Activated naive CD4-positive, alpha-beta T cell treated with anti-CD3 and anti-CD28 coated beads, Interleukin-2, amount 10 ng/mL, durations not matched to agents 7 days and 5 days (primary cell): ENCODE data around the gene NR5A1.

ENCODE experiments used
- CTCF ChIA-PET: fragments of 350-600 bp; sonication (Branson Sonifier 250); formaldehyde crosslinking; loops from one replicate; lab custom pipeline; 2021; ENCODE audit warnings: antibody characterized with exemption; lab: Charles Lee
- DNase-seq: peaks from one replicate; pipeline ENCODE4 v3.0.0-alpha.2; 2020
- H3K27ac Mint-ChIP-seq: one replicate; pipeline ENCODE4 v1.8.0; 2021; ENCODE audit warnings: mild to moderate bottlenecking, moderate library complexity, mixed read lengths
- H3K27me3 Mint-ChIP-seq: one replicate; pipeline ENCODE4 v1.8.0; 2021; ENCODE audit warnings: mild to moderate bottlenecking, mixed read lengths
- H3K36me3 Mint-ChIP-seq: one replicate; pipeline ENCODE4 v1.8.0; 2021; ENCODE audit warnings: mixed read lengths
- H3K4me1 Mint-ChIP-seq: one replicate; pipeline ENCODE4 v1.8.0; 2021; ENCODE audit warnings: mixed read lengths
- H3K4me3 Mint-ChIP-seq: one replicate; pipeline ENCODE4 v1.8.0; 2021; ENCODE audit warnings: mild to moderate bottlenecking, moderate library complexity, mixed read lengths
- H3K9me3 Mint-ChIP-seq: one replicate; pipeline ENCODE4 v1.8.0; 2021; ENCODE audit warnings: mixed read lengths

Gene NR5A1

GRCh38 chr9:124475868-124476690, 31.1 kb downstream of the NR5A1 start:
- no peaks in the 10 kb centered on the region for H3K9me3 Mint-ChIP-seq
- H3K27ac Mint-ChIP-seq, result no peak overlapping the region
- CTCF ChIA-PET, result no interaction called here
- no peaks in the 10 kb centered on the region for H3K4me1 Mint-ChIP-seq
- no peak overlapping the region for H3K4me3 Mint-ChIP-seq
- DNase-seq, result no peak
- H3K36me3 Mint-ChIP-seq, result no peaks in the 10 kb centered on the region
- H3K27me3 Mint-ChIP-seq, result peaks cover 53% of the 10 kb centered on the region

- DNase-seq, result no peak
- H3K4me3 Mint-ChIP-seq, result no peak overlapping the region
- H3K9me3 Mint-ChIP-seq, result no peaks in the 10 kb centered on the region
- peaks cover 53% of the 10 kb centered on the region for H3K27me3 Mint-ChIP-seq
- no peak overlapping the region for H3K27ac Mint-ChIP-seq
- no peaks in the 10 kb centered on the region for H3K4me1 Mint-ChIP-seq
- no peaks in the 10 kb centered on the region for H3K36me3 Mint-ChIP-seq
- CTCF ChIA-PET, result no interaction called here
Observed at GRCh38 chr9:124475158-124475867, 31.9 kb downstream of the NR5A1 start.

- DNase-seq, result no peak
- H3K4me3 Mint-ChIP-seq, result no peak overlapping the region
- H3K9me3 Mint-ChIP-seq, result no peaks in the 10 kb centered on the region
- peaks cover 42% of the 10 kb centered on the region for H3K27me3 Mint-ChIP-seq
- H3K36me3 Mint-ChIP-seq, result no peaks in the 10 kb centered on the region
- H3K4me1 Mint-ChIP-seq, result no peaks in the 10 kb centered on the region
- CTCF ChIA-PET, result no interaction called here
- no peak overlapping the region for H3K27ac Mint-ChIP-seq
Observed at GRCh38 chr9:124474151-124474550, 33.0 kb downstream of the NR5A1 start.

GRCh38 chr9:124473310-124473709, 33.9 kb downstream of the NR5A1 start:
- DNase-seq, result no peak
- CTCF ChIA-PET, result interaction anchor here (1.2 kb wide), 1 partner anchor 8 kb away, joined by 3 read pairs; no protein-coding TSS in a partner anchor
- no peak overlapping the region for H3K4me3 Mint-ChIP-seq
- no peaks in the 10 kb centered on the region for H3K9me3 Mint-ChIP-seq
- H3K36me3 Mint-ChIP-seq, result no peaks in the 10 kb centered on the region
- H3K27me3 Mint-ChIP-seq, result peaks cover 33% of the 10 kb centered on the region
- no peak overlapping the region for H3K27ac Mint-ChIP-seq
- H3K4me1 Mint-ChIP-seq, result no peaks in the 10 kb centered on the region

GRCh38 chr9:124472770-124473169, 34.4 kb downstream of the NR5A1 start:
- no peak for DNase-seq
- no peaks in the 10 kb centered on the region for H3K36me3 Mint-ChIP-seq
- H3K9me3 Mint-ChIP-seq, result no peaks in the 10 kb centered on the region
- peaks cover 28% of the 10 kb centered on the region for H3K27me3 Mint-ChIP-seq
- no peak overlapping the region for H3K4me3 Mint-ChIP-seq
- H3K27ac Mint-ChIP-seq, result no peak overlapping the region
- no peaks in the 10 kb centered on the region for H3K4me1 Mint-ChIP-seq
- CTCF ChIA-PET, result interaction anchor here (1.2 kb wide), 1 partner anchor 9 kb away, joined by 3 read pairs; no protein-coding TSS in a partner anchor

GRCh38 chr9:124471761-124472160, 35.4 kb downstream of the NR5A1 start:
- Mint-ChIP-seq H3K4me3 (no peak overlapping the region), H3K36me3 (no peaks in the 10 kb centered on the region), H3K27ac (no peak overlapping the region), H3K27me3 (peaks cover 19% of the 10 kb centered on the region), H3K9me3 (no peaks in the 10 kb centered on the region), H3K4me1 (no peaks in the 10 kb centered on the region)
- CTCF ChIA-PET, result no interaction called here
- DNase-seq, result no peak

GRCh38 chr9:124470726-124471125, 36.5 kb downstream of the NR5A1 start:
- no peak for DNase-seq
- Mint-ChIP-seq H3K9me3 (no peaks in the 10 kb centered on the region), H3K4me3 (no peak overlapping the region), H3K27me3 (peaks cover 14% of the 10 kb centered on the region), H3K36me3 (no peaks in the 10 kb centered on the region), H3K4me1 (no peaks in the 10 kb centered on the region), H3K27ac (no peak overlapping the region)
- CTCF ChIA-PET, result no interaction called here

GRCh38 chr9:124470306-124470705, 36.9 kb downstream of the NR5A1 start:
- H3K27me3 Mint-ChIP-seq, result peaks cover 18% of the 10 kb centered on the region
- CTCF ChIA-PET, result no interaction called here
- no peaks in the 10 kb centered on the region for H3K9me3 Mint-ChIP-seq

GRCh38 chr9:124469011-124469832, 38.0 kb downstream of the NR5A1 start:
- no peaks in the 10 kb centered on the region for H3K9me3 Mint-ChIP-seq
- H3K36me3 Mint-ChIP-seq, result no peaks in the 10 kb centered on the region
- H3K27ac Mint-ChIP-seq, result no peak overlapping the region
- no peak for DNase-seq
- no peak overlapping the region for H3K4me3 Mint-ChIP-seq
- peaks cover 17% of the 10 kb centered on the region for H3K27me3 Mint-ChIP-seq
- H3K4me1 Mint-ChIP-seq, result no peaks in the 10 kb centered on the region
- CTCF ChIA-PET, result no interaction called here

More at GRCh38 chr9:124470306-124470705, 36.9 kb downstream of the NR5A1 start:
- DNase-seq, result no peak
- Mint-ChIP-seq H3K27ac (no peak overlapping the region), H3K36me3 (no peaks in the 10 kb centered on the region), H3K4me3 (no peak overlapping the region), H3K4me1 (no peaks in the 10 kb centered on the region)

GRCh38 chr9:124468061-124468740, 39.0 kb downstream of the NR5A1 start:
- CTCF ChIA-PET, result no interaction called here
- no peaks in the 10 kb centered on the region for H3K4me1 Mint-ChIP-seq

GRCh38 chr9:124467410-124468060, 39.7 kb downstream of the NR5A1 start:
- peaks cover 24% of the 10 kb centered on the region for H3K27me3 Mint-ChIP-seq
- H3K4me3 Mint-ChIP-seq, result no peak overlapping the region
- H3K9me3 Mint-ChIP-seq, result no peaks in the 10 kb centered on the region
- no peak for DNase-seq
- CTCF ChIA-PET, result no interaction called here
- H3K27ac Mint-ChIP-seq, result no peak overlapping the region
- H3K36me3 Mint-ChIP-seq, result no peaks in the 10 kb centered on the region
- no peaks in the 10 kb centered on the region for H3K4me1 Mint-ChIP-seq

More at GRCh38 chr9:124468061-124468740, 39.0 kb downstream of the NR5A1 start:
- DNase-seq, result no peak
- H3K27me3 Mint-ChIP-seq, result peaks cover 20% of the 10 kb centered on the region
- no peak overlapping the region for H3K27ac Mint-ChIP-seq
- H3K9me3 Mint-ChIP-seq, result no peaks in the 10 kb centered on the region
- no peak overlapping the region for H3K4me3 Mint-ChIP-seq
- no peaks in the 10 kb centered on the region for H3K36me3 Mint-ChIP-seq

- Mint-ChIP-seq H3K36me3 (no peaks in the 10 kb centered on the region), H3K9me3 (no peaks in the 10 kb centered on the region), H3K4me3 (no peak overlapping the region), H3K27me3 (peaks cover 27% of the 10 kb centered on the region), H3K4me1 (no peaks in the 10 kb centered on the region), H3K27ac (no peak overlapping the region)
- no peak for DNase-seq
- CTCF ChIA-PET, result interaction anchor here (1.3 kb wide), 1 partner anchor 9 kb away, joined by 3 read pairs; no protein-coding TSS in a partner anchor
Observed at GRCh38 chr9:124465736-124466135, 41.5 kb downstream of the NR5A1 start.

GRCh38 chr9:124462739-124463138, 44.5 kb downstream of the NR5A1 start:
- CTCF ChIA-PET, result no interaction called here
- Mint-ChIP-seq H3K27me3 (peaks cover 30% of the 10 kb centered on the region), H3K36me3 (no peaks in the 10 kb centered on the region), H3K4me3 (no peak overlapping the region), H3K9me3 (no peaks in the 10 kb centered on the region), H3K4me1 (no peaks in the 10 kb centered on the region), H3K27ac (no peak overlapping the region)
- DNase-seq, result no peak
